NCI-H1417 (cell line): ENCODE data around the gene GLRA1.

Source experiments
- DNase-seq, 3 experiments: peaks; one replicate each; lab custom pipeline; 2025; lab: John Stamatoyannopoulos, UW

The GLRA1 gene

GRCh38 chr5:151773951-151774350 lies 150.7 kb downstream of the GLRA1 start:
- peak in 1 of 3 experiments; percentile 3 for DNase-seq

- DNase-seq, result no peak
These were observed 151.6 kb downstream of the GLRA1 start for GRCh38 chr5:151772846-151773561.
